ENCODE measurements around the gene BCAS1.

GRCh38 chr20:54002056-54002575 is 68.3 kb downstream of the BCAS1 start:
- TF ChIP-seq, protein P1, sequence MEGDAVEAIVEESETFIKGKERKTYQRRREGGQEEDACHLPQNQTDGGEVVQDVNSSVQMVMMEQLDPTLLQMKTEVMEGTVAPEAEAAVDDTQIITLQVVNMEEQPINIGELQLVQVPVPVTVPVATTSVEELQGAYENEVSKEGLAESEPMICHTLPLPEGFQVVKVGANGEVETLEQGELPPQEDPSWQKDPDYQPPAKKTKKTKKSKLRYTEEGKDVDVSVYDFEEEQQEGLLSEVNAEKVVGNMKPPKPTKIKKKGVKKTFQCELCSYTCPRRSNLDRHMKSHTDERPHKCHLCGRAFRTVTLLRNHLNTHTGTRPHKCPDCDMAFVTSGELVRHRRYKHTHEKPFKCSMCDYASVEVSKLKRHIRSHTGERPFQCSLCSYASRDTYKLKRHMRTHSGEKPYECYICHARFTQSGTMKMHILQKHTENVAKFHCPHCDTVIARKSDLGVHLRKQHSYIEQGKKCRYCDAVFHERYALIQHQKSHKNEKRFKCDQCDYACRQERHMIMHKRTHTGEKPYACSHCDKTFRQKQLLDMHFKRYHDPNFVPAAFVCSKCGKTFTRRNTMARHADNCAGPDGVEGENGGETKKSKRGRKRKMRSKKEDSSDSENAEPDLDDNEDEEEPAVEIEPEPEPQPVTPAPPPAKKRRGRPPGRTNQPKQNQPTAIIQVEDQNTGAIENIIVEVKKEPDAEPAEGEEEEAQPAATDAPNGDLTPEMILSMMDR (IDR thresholded peaks at IDR 0.05) = no peak
- no peak for TF ChIP-seq POLR2A (IDR thresholded peaks at IDR 0.05)

Data from adrenal gland (tissue), 5 donors.